Epidermal melanocyte (primary cell): ENCODE measurements around the gene SYNE1.

Source experiments
- DNase-seq: peaks from one replicate; pipeline ENCODE4 v3.0.0; 2011; ENCODE audit warnings: low spot score; ENCODE audit not compliant: insufficient read length

The SYNE1 gene

DNA sequence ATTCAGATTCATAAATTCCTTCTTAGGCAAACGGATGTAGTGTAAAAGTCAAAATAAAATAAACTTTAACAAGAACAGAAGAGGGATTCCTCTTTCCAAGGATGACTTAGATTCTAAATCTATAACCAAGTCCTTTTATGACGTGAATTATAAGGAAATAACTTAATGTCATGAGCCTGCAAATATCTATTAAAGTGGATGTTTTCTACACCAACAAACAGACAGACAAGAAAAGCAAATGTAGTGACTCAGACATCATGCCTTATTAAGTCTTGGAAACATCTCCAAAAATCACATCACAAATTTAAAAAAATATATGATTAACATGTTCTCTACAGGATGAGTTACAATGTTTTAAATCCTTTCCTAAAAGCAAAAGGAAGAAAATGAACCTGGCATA is 432.6 kb downstream of the SYNE1 start:
- no peak for DNase-seq

DNA sequence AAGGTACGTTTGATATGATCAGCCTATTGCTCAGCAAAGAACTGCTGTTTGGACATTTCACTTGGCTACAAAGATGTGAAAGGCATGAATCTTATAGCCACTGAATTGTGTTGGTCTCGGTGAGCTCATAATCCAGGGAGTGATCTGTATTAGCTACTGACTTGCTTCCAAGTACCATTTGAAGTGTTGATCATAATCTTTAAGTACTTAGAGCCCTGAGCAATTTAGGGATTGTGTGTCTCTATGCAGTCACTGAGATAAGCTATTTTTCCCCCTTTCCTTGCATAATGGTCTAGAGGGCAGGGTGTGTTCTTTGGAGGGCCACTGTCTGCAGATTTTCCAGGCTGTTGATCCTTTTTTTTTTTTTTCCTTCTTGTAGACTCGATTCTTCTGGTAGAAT is 436.0 kb downstream of the SYNE1 start:
- DNase-seq = no peak

DNA sequence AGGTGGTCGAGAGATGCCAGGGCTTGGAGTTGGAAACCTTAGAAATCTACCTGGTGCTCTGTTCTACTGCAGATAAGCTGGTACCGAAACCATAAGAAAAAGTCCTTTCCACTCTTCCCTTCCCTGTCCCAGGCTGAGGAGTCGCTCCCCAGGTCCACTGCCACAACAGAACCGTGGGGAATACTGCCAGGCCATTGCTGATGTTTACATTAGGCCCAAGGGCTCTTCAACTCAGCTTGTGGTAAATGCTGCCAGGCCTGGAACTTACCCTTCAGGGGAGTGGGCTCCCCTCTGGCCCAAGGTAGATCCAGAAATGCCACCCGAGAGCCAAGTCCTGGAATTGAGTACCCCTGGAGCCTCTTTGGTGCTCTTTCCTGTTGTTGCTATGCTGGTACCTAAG is 441.3 kb downstream of the SYNE1 start:
- no peak for DNase-seq

DNA sequence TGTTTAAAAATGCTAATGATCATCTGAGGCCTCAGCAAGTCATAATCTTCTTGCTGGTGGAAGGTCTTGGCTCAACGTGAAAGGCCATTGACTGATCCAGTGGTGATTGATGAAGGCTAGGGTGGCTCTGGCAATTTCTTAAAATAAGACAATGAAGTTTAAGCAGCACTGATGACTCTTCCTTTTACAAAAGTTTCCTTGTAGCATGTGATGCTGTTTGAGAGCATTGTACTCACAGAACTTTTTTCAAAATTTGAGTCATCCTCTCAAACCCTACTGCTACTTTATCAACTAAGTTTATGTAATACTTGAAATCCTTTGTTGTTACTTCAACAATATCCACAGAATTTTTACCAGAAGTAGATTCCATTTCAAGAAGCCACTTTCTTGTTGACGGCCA is 447.4 kb downstream of the SYNE1 start:
- DNase-seq = no peak

DNA sequence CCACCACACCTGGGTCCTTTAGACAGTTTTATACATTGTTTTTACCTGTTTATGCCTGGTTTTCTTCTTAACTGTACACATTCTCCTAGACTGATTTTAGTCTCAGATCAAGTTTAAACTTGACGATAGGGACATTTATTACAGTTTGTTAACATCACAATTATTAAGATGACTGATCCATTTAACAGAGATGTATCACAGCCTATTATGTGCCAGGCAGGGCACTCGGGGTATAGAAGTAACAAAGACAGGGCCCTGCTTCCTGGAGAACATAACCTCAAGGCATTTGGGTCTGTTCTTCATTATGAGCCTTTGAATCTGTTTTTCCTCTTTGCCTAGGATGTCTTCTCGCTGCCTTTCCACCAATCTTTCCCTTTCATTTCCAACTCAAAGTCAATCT is 449.2 kb downstream of the SYNE1 start:
- DNase-seq = no peak

DNA sequence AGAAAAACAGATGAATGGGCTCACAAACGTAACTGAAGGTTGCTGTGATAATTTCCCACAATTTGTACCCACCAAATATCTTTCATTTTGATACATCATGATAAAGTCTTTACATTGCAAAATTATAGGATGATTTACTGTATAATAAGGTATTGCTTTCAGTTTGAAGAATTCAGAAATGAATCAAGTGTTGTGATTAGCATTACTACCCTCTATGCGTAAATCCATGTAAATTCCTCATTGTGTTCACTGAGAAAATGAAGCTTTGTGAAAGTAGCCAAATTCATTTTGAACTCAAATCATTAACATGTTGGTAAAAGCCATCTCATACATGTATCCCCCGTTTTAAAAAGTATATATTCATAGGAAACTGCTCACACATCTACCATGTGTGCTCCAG is 450.3 kb downstream of the SYNE1 start:
- DNase-seq = no peak

DNA sequence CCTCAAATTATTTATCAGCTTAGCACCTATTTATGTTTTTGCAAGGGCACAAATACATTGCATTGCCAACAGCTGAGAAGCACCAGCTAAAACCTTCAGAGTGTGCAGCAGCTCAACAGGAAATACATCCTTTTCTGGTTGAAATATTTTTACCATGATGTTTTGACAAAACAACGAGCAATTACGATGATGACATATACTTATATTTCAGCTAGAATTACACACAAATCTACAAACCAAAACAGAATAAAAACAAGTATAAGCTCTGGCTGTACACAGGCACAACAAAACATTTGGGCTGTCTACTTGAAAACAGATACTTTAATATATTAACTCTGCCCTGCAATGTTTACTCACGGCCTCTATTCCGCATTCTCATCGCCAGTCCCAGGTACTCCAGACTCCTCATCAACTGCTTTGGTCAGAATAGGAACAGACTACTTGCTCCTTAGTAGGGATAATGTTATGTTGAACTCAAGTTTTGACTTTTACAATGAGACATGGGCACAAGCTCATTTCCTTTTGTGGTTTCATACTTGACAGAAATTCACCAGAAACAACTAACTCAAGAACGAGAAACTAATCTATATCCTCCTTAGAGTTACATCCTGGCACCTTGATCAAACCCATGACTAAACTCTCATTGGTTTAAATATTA is 452.1 kb downstream of the SYNE1 start:
- DNase-seq = no peak

DNA sequence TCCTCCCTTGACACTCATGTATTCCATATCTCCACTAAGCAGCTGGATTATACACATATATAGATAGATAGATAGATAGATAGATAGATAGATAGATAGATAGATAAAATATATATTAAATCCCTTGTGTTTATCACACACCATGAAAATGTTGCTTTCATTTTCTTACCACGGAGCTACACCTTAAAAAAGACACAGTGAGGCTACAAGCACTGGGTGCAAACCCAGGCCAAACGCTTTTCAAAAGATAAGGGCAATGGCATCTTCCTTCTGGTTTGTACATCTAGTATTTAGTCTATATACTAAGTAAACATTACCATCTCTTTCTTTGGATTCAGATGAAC is 452.6 kb downstream of the SYNE1 start:
- no peak for DNase-seq

DNA sequence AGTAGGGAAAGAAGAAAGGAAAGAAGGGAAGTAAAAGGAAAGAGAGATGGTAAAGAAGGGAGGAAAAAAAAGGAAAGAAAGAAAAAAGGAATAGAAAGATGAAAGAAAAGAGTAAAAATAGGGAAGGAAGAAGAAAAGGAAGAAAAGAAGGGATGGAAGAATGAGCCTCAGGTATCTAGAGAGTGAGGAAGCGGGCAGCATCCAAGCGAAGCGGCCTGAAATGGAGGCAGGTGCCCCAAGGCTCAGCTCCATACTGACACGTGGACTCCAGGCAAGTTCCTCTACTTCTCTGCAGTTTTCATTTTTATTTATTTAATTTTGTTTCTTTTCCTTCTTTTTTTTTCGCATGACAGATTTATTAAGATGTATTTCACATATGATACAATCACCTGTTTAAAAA is 456.6 kb downstream of the SYNE1 start:
- no peak for DNase-seq

DNA sequence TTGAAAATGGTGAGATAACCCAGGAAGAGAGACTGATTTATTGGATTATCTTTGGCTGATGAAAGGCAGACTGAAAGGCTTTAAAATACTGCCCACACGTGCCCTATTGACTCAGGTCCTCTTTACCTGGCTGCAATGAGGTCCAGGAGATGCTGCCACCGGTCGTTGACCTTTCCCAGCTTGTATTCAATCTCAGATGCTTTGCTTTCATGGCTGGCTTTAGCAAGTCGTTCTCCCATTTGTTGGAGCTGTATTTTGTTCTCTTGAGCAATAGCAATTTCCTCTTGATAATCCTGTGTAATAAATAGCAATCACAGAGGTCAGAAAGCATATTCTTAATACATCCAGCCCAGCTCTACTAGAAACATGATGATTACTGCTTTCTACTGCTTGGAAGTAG is 460.9 kb downstream of the SYNE1 start:
- no peak for DNase-seq

DNA sequence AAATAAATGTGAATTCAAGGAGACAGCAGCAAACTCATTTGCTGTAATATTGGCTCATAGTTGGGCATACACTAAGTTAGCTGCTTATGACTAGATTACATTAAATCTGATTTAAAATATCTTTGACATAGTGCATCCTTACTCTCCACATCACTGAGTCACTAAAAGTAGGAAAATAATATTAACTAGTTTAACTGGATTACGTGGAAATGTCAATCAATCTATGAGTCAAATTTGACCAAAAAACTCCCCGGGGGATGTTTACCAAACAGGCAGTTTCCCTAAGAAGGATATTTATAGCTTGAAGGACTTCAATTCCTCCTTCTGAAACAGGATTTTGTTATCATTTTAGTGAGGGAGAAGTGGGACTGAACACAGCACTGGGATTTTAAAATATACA is 463.2 kb downstream of the SYNE1 start:
- DNase-seq = no peak

DNA sequence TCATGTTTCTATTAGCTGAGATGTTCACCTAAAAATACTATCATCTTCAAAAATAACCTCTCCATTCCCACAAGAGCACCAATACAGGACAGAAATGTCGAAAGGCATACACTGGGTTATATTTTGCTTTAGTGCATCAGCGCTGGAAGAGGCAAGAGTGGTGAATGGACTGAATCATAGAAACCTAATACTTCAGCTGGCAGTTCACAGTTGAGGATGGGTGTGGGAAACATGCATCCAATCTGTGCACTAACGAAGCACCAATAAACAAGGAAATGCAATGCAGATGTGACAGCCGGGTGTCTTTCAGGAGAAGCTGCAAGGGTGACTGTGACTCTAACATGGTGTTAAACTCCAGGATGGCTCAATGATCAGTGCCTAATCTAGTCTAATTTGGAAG is 463.8 kb downstream of the SYNE1 start:
- DNase-seq = no peak

DNA sequence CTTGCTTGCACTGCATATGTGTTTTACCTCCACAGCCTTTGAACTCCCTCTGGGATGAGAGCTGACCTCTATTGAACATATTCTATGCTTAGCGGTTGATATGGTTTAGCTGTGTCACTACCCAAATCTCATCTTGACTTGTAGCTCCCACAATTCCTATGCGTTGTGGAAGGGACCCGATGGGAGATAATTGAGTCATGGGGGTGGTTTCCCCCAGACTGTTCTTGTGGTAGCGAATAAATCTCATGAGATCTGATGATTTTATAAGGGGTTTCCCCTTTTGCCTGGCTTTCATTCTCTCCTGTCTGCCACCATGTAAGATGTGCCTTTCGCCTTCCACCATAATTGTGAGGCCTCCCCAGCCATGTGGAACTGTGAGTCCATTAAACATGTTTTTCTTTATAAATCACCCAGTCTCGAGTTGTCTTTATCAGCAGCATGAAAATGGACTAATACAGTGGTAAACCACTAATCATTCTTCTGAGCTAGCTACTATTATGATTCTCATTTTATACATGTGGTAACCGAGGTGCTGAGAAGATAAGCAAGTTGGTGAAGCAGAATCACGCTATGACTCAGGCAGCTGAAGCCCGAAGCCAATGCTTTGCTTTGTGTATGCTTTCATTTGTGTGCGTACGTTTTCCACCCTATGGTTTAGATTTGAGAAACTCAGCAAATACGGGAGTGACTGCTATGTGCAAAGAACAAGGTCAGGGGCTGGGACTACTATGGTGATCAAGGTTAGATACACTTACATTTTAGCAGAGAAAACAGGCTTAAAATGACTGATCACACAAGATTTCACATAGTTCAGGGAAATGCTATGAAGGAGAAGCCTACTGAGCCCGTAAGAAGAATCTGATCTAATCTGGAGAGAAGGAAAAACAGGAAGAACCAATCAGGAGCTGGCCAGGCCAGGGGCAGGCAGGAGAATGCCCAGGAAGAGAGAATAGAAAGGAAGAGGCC is 466.2 kb downstream of the SYNE1 start:
- no peak for DNase-seq

DNA sequence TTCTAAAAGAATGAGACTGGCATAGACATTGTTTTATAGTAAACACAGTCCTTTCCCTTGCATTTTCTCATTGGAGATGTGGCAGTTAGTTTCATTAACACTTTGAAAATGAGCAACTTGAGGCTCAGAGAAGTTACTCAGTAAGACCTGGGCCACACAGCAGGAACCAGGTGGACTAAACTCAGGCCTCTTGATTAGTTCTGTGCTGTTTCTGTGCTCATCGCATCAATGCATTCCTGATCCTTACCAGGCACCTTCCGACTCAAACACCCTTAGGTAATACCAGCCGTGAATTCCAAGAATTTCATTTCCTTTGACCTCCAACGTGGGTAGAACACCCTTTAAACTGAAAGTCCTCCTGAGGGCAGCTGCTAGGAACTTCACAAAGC is 466.9 kb downstream of the SYNE1 start:
- DNase-seq = no peak

DNA sequence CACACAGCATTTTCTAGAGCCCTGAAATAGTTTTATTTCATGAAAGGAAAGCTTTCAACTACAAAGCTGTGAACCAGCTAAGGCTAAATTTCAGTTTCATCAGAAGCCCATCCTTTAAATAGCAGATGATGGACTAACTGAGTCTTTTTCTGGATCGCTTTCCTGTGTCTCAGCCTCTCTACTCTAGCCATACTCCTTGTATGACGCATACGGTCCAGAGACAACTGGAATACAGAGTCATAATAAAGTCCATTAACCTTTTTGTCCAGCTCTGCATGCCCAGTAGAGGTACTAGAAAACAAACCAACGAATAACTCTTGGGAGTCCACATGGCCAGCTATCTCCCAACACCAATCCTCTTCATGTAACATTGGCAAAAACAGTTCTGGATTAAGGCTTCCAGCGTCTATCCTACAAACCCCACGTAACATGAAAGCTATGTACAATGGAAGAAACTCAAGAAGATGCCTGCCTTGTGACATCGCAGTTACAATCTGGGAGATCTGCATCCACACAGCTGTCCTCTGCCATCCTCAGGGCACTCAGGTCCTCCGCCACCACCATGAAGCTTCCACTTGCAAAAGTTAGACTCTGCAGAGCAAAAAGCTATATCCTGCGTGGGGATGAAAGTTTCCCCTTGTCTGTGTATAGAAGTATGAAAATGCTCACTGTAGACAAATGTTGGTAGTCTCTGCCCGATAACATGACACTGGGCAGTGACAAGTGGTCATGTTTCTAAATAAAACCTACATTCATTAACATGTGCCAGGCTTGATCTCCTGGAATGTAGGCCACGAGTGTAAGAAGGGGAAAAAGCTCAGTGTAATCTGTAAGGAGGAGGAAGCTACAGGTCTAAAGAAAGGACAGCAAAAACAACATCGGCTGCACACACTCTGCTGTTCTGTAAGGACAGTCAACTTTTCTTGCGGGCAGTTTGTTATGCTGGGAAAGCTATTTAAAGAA is 469.2 kb downstream of the SYNE1 start:
- no peak for DNase-seq

DNA sequence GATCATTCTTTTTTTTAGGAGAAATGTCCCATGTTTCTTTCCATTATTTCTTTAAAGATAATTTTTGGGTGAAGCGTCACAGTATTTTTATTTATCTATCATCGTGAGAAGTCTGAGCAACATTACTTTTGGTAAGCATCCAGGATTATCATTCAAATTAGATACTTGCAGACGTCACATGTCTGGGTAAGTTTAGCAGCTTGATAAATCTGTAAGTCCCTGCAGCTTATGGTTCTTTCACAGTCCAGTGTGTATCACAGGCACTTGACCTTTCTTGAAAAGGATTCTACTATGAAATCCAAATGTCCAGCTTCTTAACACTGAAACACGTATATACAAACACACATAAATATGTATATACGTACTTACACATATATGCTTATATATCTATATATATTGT is 470.3 kb downstream of the SYNE1 start:
- DNase-seq = no peak

DNA sequence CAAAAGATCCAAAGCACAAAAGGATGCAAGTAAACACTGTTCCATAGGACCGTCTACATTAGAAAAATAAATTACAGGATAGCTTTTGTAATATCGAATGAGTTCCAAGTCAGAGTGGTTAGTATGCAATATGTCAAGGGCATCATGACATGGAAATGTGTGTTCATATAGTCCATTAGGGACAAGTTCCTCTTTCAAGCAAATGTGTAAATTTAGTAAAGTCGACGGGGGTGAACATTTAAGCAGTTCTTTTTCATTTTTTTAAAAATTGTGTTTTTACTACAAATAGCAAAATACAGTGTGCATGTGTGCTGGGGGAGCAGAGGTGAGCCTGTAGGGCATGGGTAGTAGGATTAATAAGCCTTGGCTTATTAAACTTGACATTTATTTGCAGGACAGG is 470.7 kb downstream of the SYNE1 start:
- no peak for DNase-seq

DNA sequence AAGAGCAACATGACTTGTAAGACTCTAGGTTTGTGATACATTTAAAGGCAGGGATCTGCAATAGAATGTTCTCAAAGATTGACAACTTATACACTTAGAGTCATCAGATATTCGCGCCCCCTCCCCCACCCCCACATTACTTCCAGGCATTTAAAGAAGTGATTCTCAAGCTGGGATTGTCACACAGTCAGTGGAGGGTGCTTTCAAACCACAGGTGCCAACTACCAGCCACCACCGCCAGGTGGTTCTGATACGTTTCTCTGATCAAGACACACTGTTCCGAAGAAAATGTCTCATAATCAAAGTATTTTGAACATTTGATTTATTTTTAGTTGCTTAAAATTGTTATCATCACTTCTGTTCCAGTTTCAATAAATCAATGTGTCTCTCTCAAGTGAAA is 472.2 kb downstream of the SYNE1 start:
- no peak for DNase-seq

DNA sequence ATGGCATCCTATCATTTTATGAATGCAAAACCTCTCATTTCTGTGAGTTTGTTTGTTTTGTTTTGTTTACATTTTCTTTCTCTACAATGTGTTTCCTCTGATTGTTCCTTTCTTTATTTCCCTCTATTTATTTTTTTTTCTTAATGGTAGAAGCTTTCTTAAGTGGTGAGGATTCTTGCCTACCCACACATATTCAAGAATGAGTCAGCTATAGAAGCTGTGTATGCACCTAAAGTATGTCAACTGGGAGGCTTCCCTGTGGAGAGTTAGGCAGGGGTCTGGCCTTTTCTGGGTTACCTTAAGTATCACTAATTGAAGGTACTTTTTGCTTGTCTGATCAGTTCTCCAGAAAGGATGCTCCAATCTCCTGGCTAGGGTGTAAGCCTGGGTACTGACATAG is 475.7 kb downstream of the SYNE1 start:
- DNase-seq = no peak

DNA sequence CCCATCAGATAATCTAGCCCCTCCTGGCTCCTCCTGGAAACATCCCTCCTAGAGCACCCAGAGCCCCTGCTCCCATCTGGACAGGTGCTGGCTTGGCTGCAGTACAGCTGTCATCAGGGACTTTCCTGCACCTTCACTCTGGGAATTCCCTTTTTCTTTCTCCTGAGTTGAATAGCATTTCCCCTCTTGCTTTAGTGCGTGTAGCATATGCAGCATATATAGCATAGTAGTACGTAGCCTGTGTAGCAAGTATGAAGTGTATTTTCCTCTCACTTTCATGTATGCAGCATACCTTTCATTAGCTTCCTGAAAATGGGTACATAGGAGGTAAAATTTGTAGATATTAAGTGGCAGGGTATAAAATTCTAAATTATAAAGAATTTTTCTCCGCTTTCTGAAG is 476.8 kb downstream of the SYNE1 start:
- DNase-seq = no peak

DNA sequence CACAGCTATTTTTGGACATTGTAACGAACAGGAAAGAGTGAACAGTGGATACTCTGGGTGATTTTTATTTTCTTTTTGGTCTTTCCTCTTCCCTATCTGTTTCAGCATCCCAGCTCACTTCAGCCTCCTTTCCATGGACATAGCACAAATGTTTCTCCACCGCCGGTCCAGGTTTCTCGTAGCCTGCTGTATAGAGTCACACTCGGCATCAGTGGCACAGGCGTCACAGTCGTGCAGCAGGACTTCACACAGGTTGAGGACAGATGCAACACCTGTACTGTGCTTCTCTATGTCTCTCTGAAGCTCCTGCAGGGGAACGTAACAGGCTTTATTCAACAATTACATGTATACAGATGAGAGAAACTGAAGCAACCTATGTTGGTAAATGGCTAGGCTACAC is 481.4 kb downstream of the SYNE1 start:
- no peak for DNase-seq
